ENCODE measurements around the gene PFDN4.
"Not testable (repeated sequence)": the region's sequence is repeated elsewhere in the genome, so short reads cannot be mapped to it uniquely, and the experiment has no call there.

The PFDN4 gene

DNA sequence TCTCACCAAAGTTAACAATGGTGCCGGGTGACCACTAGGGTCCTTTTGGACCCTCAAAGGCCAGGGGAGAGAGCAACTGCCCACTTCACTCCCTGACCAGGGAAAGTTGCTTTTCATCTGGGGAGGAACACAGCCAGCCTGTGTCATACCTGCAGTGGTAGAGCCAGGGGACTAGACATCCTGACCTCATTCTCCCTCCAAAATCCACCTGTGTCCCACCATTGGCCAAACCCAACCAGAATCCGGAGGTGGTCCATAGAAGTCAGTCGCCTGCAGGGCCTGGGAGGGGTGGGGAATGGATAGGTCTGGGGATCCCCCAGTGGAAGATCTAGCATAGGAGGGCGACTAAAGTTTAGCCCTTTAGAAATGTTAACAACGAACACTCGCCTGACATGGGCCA is 12.8 kb downstream of the PFDN4 start:
- Histone ChIP-seq H3K9me3 (no peaks in the 10 kb centered on the region), H3K9ac (no peak overlapping the region), H3K27me3 (no peaks in the 10 kb centered on the region), H3K4me3 (no peak overlapping the region), H4K20me1 (peaks cover 2% of the 10 kb centered on the region), H3K4me2 (no peak overlapping the region), H3K27ac (no peak overlapping the region), H3K4me1 (peaks cover 13% of the 10 kb centered on the region), H3K36me3 (peaks cover 48% of the 10 kb centered on the region)
- no peak for TF ChIP-seq Cebpa-rat (IDR thresholded peaks at IDR 0.05)

DNA sequence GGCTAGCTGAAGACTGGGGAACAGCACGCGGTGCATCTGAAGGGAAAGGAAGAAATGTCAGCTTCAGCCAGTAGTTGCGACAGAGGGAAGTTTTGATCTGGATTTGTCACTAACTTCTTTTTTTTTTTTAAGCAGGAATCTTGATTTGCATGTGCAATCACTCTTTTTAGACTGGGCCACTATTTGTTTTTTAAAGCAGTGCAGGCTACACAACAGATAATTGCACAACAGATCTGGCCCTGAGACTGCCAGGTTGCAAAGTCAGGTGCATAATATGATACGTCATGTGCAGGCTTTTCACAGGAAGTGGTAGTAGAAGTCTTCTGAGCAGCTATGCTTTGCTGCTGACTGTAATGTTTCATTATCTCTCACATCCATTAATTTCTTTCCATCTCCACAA is 13.5 kb downstream of the PFDN4 start:
- TF ChIP-seq Cebpa-rat (IDR thresholded peaks at IDR 0.05) = no peak
- Histone ChIP-seq H3K4me3 (no peak overlapping the region), H3K9me3 (no peaks in the 10 kb centered on the region), H3K36me3 (peaks cover 42% of the 10 kb centered on the region), H3K27ac (no peak overlapping the region), H3K4me1 (peaks cover 13% of the 10 kb centered on the region), H3K9ac (no peak overlapping the region), H4K20me1 (no peaks in the 10 kb centered on the region), H3K4me2 (no peak overlapping the region), H3K27me3 (no peaks in the 10 kb centered on the region)

- no peaks in the 10 kb centered on the region for H3K9me3 ChIP-seq
- H3K4me3 ChIP-seq = no peak overlapping the region
- H3K36me3 ChIP-seq = peaks cover 33% of the 10 kb centered on the region
- TF ChIP-seq Cebpa-rat (IDR thresholded peaks at IDR 0.05) = no peak
- no peak overlapping the region for H3K4me2 ChIP-seq
- H4K20me1 ChIP-seq = no peaks in the 10 kb centered on the region
- no peak overlapping the region for H3K9ac ChIP-seq
- peaks cover 13% of the 10 kb centered on the region for H3K4me1 ChIP-seq
- no peaks in the 10 kb centered on the region for H3K27me3 ChIP-seq
- H3K27ac ChIP-seq = no peak overlapping the region
Observed at GRCh38 chr20:54221996-54222890, 14.4 kb downstream of the PFDN4 start.

GRCh38 chr20:54223285-54223684 is 15.4 kb downstream of the PFDN4 start:
- no peaks in the 10 kb centered on the region for H3K27me3 ChIP-seq
- no peaks in the 10 kb centered on the region for H3K9me3 ChIP-seq
- peaks cover 6% of the 10 kb centered on the region for H3K4me1 ChIP-seq
- H3K9ac ChIP-seq = no peak overlapping the region
- no peak for TF ChIP-seq Cebpa-rat (IDR thresholded peaks at IDR 0.05)
- H3K4me3 ChIP-seq = no peak overlapping the region
- H3K4me2 ChIP-seq = no peak overlapping the region
- H3K27ac ChIP-seq = no peak overlapping the region
- peaks cover 26% of the 10 kb centered on the region for H3K36me3 ChIP-seq
- no peaks in the 10 kb centered on the region for H4K20me1 ChIP-seq

DNA sequence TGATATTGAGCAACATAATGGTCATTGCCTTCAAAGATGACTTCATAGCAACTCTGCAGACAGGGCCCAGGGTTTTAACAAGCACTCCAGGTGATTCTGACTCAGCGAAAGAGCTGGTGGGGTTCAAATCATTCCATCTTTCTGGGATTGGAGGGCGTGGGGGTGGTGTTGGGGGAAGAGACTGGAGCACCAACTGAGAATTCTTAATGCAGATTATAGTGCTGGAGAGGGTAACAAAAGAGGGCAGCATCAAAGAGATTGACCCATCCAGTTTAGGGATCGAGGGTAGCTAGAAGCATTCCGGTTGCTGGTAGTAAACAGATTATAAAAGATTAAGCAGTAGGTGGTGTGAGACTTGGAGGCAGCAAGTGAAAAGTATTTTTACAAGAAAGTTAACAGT is 15.9 kb downstream of the PFDN4 start:
- Histone ChIP-seq H3K27me3 (no peaks in the 10 kb centered on the region), H3K4me3 (no peak overlapping the region), H3K36me3 (peaks cover 26% of the 10 kb centered on the region), H3K4me1 (peaks cover 2% of the 10 kb centered on the region; the same call in 1 of the 2 replicates), H3K4me2 (no peak overlapping the region), H3K9me3 (no peaks in the 10 kb centered on the region), H4K20me1 (no peaks in the 10 kb centered on the region), H3K9ac (no peak overlapping the region), H3K27ac (no peak overlapping the region)
- TF ChIP-seq Cebpa-rat (IDR thresholded peaks at IDR 0.05) = no peak

DNA sequence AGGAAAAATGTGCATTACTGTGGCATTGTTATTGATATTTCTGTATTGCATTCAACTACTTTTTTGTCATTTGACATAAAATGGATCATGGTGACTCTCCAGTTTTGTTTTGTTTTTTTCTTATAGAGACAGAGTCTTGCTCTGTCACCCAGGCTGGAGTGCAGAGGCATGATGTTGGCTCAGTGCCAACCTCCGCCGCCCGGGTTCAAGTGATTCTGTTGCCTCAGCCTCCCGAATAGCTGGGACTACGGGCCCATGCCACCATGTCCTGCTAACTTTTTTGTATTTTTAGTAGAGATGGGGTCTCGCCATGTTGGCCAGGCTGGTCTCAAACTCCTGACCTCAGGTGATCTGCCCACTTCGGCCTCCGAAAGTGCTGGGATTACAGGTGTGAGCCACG is 16.8 kb downstream of the PFDN4 start:
- H3K9me3 ChIP-seq, H3K4me3 ChIP-seq, H3K27me3 ChIP-seq, H3K4me1 ChIP-seq, H3K9ac ChIP-seq, H3K27ac ChIP-seq, H3K4me2 ChIP-seq, H4K20me1 ChIP-seq: not testable (repeated sequence)
- H3K36me3 ChIP-seq = peaks cover 26% of the 10 kb centered on the region

DNA sequence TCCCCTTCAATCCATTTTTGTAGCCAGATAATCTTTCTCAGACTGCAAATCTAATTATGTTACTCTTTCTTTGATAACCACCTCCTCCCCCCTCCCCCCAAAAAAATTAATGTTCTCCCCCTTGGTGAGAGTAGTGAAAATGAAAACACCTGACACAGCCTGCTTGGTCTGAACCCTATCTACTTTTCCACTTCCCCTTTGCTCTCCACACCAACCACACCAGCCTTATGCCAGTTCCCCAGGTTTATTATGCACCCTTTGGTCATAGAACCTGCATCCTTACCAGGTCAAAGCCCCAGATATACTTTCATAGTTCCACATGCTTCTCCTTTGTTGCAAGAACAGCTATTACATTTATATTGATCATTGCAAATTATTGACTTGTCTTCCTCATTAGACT is 19.4 kb downstream of the PFDN4 start:
- Histone ChIP-seq H3K36me3 (peaks cover 5% of the 10 kb centered on the region; the same call in 1 of the 2 replicates), H4K20me1 (no peaks in the 10 kb centered on the region), H3K9ac (no peak overlapping the region), H3K27me3 (no peaks in the 10 kb centered on the region), H3K4me2 (no peak overlapping the region), H3K4me1 (0 out of 2 replicates have a peak, but pooled peaks cover 5% of the 10 kb centered on the region), H3K4me3 (no peak overlapping the region), H3K9me3 (peaks cover 3% of the 10 kb centered on the region), H3K27ac (no peak overlapping the region)
- no peak for TF ChIP-seq Cebpa-rat (IDR thresholded peaks at IDR 0.05)

GRCh38 chr20:54227751-54228150 is 19.9 kb downstream of the PFDN4 start:
- no peaks in the 10 kb centered on the region for H4K20me1 ChIP-seq
- no peak overlapping the region for H3K27ac ChIP-seq
- H3K27me3 ChIP-seq = no peaks in the 10 kb centered on the region
- H3K4me2 ChIP-seq = no peak overlapping the region
- no peaks in the 10 kb centered on the region for H3K36me3 ChIP-seq
- no peak for TF ChIP-seq Cebpa-rat (IDR thresholded peaks at IDR 0.05)
- peaks cover 8% of the 10 kb centered on the region for H3K9me3 ChIP-seq
- H3K4me3 ChIP-seq = no peak overlapping the region
- no peak overlapping the region for H3K9ac ChIP-seq
- H3K4me1 ChIP-seq = 0 out of 2 replicates have a peak, but pooled peaks cover 5% of the 10 kb centered on the region

DNA sequence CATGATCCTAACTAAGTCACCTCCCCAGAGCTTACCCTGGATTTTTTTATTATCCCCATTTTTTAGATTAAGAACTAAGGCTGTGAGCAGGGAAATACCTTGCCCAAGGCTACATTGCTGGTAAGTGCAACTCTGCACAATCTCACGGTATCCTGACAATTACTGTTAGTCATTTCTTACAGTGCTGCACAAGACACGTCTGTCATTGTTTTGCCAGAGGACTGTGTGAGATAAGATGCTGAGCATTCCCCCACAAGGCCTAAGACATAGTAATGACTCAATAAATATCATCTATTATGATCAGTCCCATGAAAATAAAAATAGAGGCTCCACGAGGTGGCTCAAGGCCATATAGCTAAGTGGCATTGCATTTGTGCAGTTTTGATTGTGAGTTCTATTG is 21.0 kb downstream of the PFDN4 start:
- 0 out of 2 replicates have a peak, but pooled peaks cover 5% of the 10 kb centered on the region for H3K4me1 ChIP-seq
- no peaks in the 10 kb centered on the region for H4K20me1 ChIP-seq
- H3K4me3 ChIP-seq = no peak overlapping the region
- H3K9me3 ChIP-seq = peaks cover 10% of the 10 kb centered on the region
- no peak overlapping the region for H3K4me2 ChIP-seq
- no peaks in the 10 kb centered on the region for H3K36me3 ChIP-seq
- H3K9ac ChIP-seq = no peak overlapping the region
- no peaks in the 10 kb centered on the region for H3K27me3 ChIP-seq
- no peak for TF ChIP-seq Cebpa-rat (IDR thresholded peaks at IDR 0.05)
- no peak overlapping the region for H3K27ac ChIP-seq

- TF ChIP-seq Cebpa-rat (IDR thresholded peaks at IDR 0.05) = no peak
- Histone ChIP-seq H3K27ac (no peak overlapping the region), H3K4me2 (no peak overlapping the region), H3K36me3 (no peaks in the 10 kb centered on the region), H3K9ac (no peak overlapping the region), H3K27me3 (no peaks in the 10 kb centered on the region), H3K9me3 (peaks cover 10% of the 10 kb centered on the region), H4K20me1 (no peaks in the 10 kb centered on the region), H3K4me3 (no peak overlapping the region), H3K4me1 (0 out of 2 replicates have a peak, but pooled peaks cover 5% of the 10 kb centered on the region)
Observed at GRCh38 chr20:54229566-54230160, 21.8 kb downstream of the PFDN4 start.
